SH-SY5Y (cell line): Measurements from ENCODE around the gene HIRA.

Source experiments
- GATA2 ChIP-seq: IDR thresholded peaks from 2 replicates; pipeline ENCODE4 v1.6.1; 2011; ENCODE audit warnings: mild to moderate bottlenecking, low read depth, low read length
- GATA3 ChIP-seq: IDR thresholded peaks from 2 replicates; pipeline ENCODE4 v1.6.1; 2011; ENCODE audit warnings: low read depth, mild to moderate bottlenecking, low read length, moderate library complexity

Gene HIRA

GRCh38 chr22:19431649-19432132 is at the start of gene HIRA:
HIRA (minus strand) TSS chr22:19431733; CDS start chr22:19431476, 257 bp downstream.
- TF ChIP-seq GATA3 (no peak), GATA2 (no peak)

GRCh38 chr22:19480789-19481188 is 49.3 kb upstream of the HIRA start:
- no peak for TF ChIP-seq GATA2
- no peak for TF ChIP-seq GATA3

- TF ChIP-seq GATA3, result no peak
- no peak for TF ChIP-seq GATA2
Observed at GRCh38 chr22:19480173-19480568, 48.6 kb upstream of the HIRA start.

GRCh38 chr22:19479355-19480172 is 48.0 kb upstream of the HIRA start, which contains the start of gene CDC45:
CDC45 (plus strand) TSS chr22:19479920; CDS start chr22:19479969, 49 bp downstream.
- TF ChIP-seq GATA2 (no peak), GATA3 (no peak)

GRCh38 chr22:19478901-19479354 is 47.4 kb upstream of the HIRA start, which contains the start of gene UFD1:
UFD1 (minus strand) TSS chr22:19479193; CDS start chr22:19479085, 108 bp downstream.
- TF ChIP-seq GATA2 (no peak), GATA3 (no peak)

- TF ChIP-seq GATA3 (no peak), GATA2 (no peak)
Observed at GRCh38 chr22:19478045-19478900, 46.7 kb upstream of the HIRA start.

GRCh38 chr22:19477321-19478044 is 46.0 kb upstream of the HIRA start:
- TF ChIP-seq GATA3, result no peak
- TF ChIP-seq GATA2, result no peak

- TF ChIP-seq GATA3 (no peak), GATA2 (no peak)
Observed at GRCh38 chr22:19476023-19476422, 44.5 kb upstream of the HIRA start.

GRCh38 chr22:19473578-19473977 is 42.0 kb upstream of the HIRA start:
- TF ChIP-seq GATA2, result no peak
- TF ChIP-seq GATA3, result no peak

GRCh38 chr22:19472233-19472632 is 40.7 kb upstream of the HIRA start:
- TF ChIP-seq GATA3 (no peak), GATA2 (no peak)

- TF ChIP-seq GATA3 (no peak), GATA2 (no peak)
Observed at GRCh38 chr22:19471572-19471971, 40.0 kb upstream of the HIRA start.

GRCh38 chr22:19470010-19470409 is 38.5 kb upstream of the HIRA start:
- no peak for TF ChIP-seq GATA2
- no peak for TF ChIP-seq GATA3

- TF ChIP-seq GATA2 (no peak), GATA3 (no peak)
Observed at GRCh38 chr22:19469421-19469820, 37.9 kb upstream of the HIRA start.
